Measurements from ENCODE around the gene TTC23L. TPM values are rescaled to one million over a fixed set of nuclear protein-coding genes. Genes with fewer than 3 reads are reported as not detected.

Gene TTC23L
- total RNA-seq, 1 donor from 2014 or later = not detected

DNA sequence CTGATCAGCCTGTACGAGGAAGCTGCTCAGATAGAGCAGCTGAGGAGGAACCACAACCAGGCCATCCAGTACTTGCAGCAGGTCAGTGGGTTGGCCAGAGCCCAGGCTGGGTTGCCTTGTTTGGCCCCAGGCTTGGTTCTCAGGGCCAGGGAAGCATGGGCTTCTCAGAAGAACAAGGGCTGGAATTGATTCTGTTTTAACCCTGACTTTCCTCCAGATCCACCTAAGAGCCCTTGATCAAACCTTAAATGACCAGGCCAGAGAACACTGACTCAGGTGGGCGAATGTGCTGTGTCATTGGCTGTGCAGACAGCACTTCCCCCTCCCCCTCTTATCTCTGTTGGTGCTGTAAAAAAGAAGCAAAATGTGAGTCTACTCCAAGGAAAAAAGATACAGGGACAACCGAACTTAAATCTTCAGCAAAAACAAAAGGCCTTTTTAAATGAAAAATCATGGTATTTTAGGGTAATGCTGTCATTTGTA is 28.1 kb downstream of the TTC23L start:
- intact Hi-C loops (cut with micrococcal nuclease) = no loop called here
- CTCF ChIA-PET = no interaction called here
- H3K27me3 Mint-ChIP-seq = no peaks in the 10 kb centered on the region
- no peaks in the 10 kb centered on the region for H3K4me1 Mint-ChIP-seq
- DNase-seq (no peak), ATAC-seq (ENCODE audit: low read depth) (no peak)
- TF ChIP-seq, protein P1, sequence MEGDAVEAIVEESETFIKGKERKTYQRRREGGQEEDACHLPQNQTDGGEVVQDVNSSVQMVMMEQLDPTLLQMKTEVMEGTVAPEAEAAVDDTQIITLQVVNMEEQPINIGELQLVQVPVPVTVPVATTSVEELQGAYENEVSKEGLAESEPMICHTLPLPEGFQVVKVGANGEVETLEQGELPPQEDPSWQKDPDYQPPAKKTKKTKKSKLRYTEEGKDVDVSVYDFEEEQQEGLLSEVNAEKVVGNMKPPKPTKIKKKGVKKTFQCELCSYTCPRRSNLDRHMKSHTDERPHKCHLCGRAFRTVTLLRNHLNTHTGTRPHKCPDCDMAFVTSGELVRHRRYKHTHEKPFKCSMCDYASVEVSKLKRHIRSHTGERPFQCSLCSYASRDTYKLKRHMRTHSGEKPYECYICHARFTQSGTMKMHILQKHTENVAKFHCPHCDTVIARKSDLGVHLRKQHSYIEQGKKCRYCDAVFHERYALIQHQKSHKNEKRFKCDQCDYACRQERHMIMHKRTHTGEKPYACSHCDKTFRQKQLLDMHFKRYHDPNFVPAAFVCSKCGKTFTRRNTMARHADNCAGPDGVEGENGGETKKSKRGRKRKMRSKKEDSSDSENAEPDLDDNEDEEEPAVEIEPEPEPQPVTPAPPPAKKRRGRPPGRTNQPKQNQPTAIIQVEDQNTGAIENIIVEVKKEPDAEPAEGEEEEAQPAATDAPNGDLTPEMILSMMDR (IDR thresholded peaks at IDR 0.05) = no peak
- H3K36me3 Mint-ChIP-seq (ENCODE audit: low read depth) = no peaks in the 10 kb centered on the region
- H3K4me3 Mint-ChIP-seq = no peak overlapping the region
- H3K9me3 Mint-ChIP-seq = no peaks in the 10 kb centered on the region
- H3K27ac Mint-ChIP-seq = no peak overlapping the region
- POLR2A ChIA-PET = no interaction called here

DNA sequence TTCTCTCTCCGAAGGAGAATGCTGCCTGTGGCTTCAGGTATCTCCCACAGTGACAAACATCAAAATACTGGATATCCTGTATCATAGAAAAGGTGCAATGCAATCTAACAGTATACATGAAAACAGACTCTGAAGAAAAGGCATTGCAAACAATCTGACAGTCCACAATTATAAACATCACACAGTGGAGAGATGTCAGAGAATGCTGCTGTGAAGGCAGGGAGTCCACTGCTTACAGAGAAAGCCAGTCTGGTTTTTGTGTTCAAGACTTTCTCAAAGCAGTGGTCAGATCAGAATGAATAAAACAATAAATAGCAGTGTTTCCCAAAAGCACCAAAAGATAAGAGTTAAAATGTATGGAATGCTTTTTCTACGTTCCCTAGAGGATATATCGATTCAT is 28.7 kb downstream of the TTC23L start:
- H3K9me3 Mint-ChIP-seq = no peaks in the 10 kb centered on the region
- TF ChIP-seq, protein P1 (IDR thresholded peaks at IDR 0.05) = no peak
- H3K27me3 Mint-ChIP-seq = no peaks in the 10 kb centered on the region
- no peaks in the 10 kb centered on the region for H3K4me1 Mint-ChIP-seq
- ChIA-PET CTCF (no interaction called here), POLR2A (no interaction called here)
- DNase-seq (no peak), ATAC-seq (ENCODE audit: low read depth) (no peak)
- no peaks in the 10 kb centered on the region for H3K36me3 Mint-ChIP-seq (ENCODE audit: low read depth)
- H3K27ac Mint-ChIP-seq = no peak overlapping the region
- intact Hi-C loops (cut with micrococcal nuclease) = no loop called here
- H3K4me3 Mint-ChIP-seq = no peak overlapping the region

DNA sequence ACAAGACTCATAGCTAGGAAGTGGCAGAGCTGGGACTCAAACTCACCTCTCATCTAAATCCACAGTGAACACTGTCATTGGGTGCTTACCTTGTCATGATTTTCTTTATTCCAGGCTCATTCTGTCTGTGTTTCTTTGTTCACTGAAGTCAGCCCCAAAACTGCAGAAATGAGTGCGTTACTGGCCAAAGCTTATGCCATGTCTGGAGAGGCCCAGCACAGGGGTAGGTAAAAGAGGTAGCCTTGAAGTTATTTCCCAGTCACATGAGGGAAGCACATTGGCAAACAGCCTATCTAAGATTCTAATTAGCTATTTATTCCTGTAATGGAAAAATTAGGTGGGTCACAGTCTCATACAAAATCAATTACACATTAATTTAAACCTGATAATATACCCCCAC is 29.8 kb downstream of the TTC23L start:
- H3K27ac Mint-ChIP-seq = no peak overlapping the region
- intact Hi-C loops (cut with micrococcal nuclease) = no loop called here
- H3K4me1 Mint-ChIP-seq = no peaks in the 10 kb centered on the region
- no peaks in the 10 kb centered on the region for H3K9me3 Mint-ChIP-seq
- DNase-seq (no peak), ATAC-seq (ENCODE audit: low read depth) (no peak)
- TF ChIP-seq, protein P1 (IDR thresholded peaks at IDR 0.05) = no peak
- no peaks in the 10 kb centered on the region for H3K36me3 Mint-ChIP-seq (ENCODE audit: low read depth)
- no peak overlapping the region for H3K4me3 Mint-ChIP-seq
- H3K27me3 Mint-ChIP-seq = peaks cover 3% of the 10 kb centered on the region
- ChIA-PET CTCF (no interaction called here), POLR2A (no interaction called here)

GRCh38 chr5:34869256-34869655 is 30.3 kb downstream of the TTC23L start:
- no peak for ATAC-seq (ENCODE audit: low read depth)
- no peak overlapping the region for H3K27ac Mint-ChIP-seq
- H3K4me3 Mint-ChIP-seq = no peak overlapping the region
- no peaks in the 10 kb centered on the region for H3K9me3 Mint-ChIP-seq
- no peaks in the 10 kb centered on the region for H3K4me1 Mint-ChIP-seq
- intact Hi-C loops (cut with micrococcal nuclease) = no loop called here
- no peaks in the 10 kb centered on the region for H3K36me3 Mint-ChIP-seq (ENCODE audit: low read depth)
- CTCF ChIA-PET = no interaction called here
- peaks cover 3% of the 10 kb centered on the region for H3K27me3 Mint-ChIP-seq
- no peak for DNase-seq
- TF ChIP-seq, protein P1 (IDR thresholded peaks at IDR 0.05) = no peak
- POLR2A ChIA-PET = no interaction called here

DNA sequence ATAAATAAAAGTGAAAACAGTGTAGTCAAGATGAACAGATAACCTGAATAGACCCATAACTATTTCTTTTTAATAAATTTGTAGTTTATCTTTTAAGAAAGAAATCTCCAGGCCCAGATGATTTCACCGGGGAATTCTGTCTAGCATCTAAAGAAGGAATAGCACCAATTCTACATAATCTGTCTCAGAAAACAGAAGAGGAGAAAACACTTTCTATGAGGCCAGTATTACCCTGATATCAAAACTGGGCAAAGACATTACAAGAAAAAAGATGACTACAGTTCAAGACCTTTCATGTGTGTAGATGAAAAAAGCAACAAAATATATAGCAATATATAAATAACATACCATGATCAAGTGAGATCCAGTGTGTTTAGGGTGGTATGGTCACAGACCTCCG is 31.4 kb downstream of the TTC23L start:
- TF ChIP-seq, protein P1 (IDR thresholded peaks at IDR 0.05) = no peak
- peaks cover 1% of the 10 kb centered on the region for H3K36me3 Mint-ChIP-seq (ENCODE audit: low read depth)
- no peaks in the 10 kb centered on the region for H3K4me1 Mint-ChIP-seq
- ChIA-PET POLR2A (no interaction called here), CTCF (interaction anchor here (0.9 kb wide), 1 partner anchor 28 kb away, joined by 3 read pairs; no protein-coding TSS in a partner anchor)
- H3K4me3 Mint-ChIP-seq = no peak overlapping the region
- H3K27ac Mint-ChIP-seq = no peak overlapping the region
- DNase-seq (no peak), ATAC-seq (ENCODE audit: low read depth) (no peak)
- peaks cover 1% of the 10 kb centered on the region for H3K9me3 Mint-ChIP-seq
- peaks cover 3% of the 10 kb centered on the region for H3K27me3 Mint-ChIP-seq
- intact Hi-C loops (cut with micrococcal nuclease) = no loop called here
